ENCODE measurements around the gene PACS1.
A peak's percentile ranks its signal among the peaks of the same experiment; 100 is the strongest.

Gene PACS1

DNA sequence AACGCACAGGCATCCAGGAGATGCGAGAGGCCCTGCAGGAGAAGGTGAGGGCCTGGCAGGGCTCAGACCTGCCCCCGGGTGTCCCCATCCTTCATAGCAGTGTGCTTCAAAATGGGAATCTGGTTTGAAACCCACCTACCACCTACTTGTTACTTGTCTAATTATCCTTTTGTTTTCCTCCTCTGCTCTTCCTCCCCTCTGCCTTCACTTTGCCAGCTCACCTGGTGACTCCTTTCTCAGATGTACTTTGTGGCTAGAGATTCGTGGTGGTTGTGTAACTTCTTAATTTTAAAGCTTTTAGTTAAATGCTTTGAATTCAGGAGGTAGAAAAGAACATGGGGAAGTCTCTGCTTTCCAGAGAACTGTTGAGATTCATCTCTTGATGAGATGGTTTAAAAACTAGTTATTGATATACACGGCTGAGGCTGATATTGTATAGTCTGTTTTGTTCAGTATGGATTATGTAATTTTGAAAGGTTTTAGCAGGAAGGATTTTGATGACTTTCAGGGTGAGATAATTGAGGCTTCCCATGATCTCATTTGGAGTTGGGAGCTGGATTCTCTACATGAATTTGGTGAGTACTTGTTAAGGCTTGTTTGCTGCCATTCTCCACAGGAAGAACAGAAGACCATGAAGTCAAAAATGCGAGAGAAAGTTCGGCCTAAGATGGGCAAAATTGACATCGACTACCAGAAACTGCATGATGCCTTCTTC is 9.9 kb upstream of the PACS1 start:
- no peak overlapping the region for H3K4me3 ChIP-seq (ENCODE audit: low read length)
- no peak for TF ChIP-seq ZNF274 (IDR thresholded peaks at IDR 0.05; ENCODE audit: low read depth, low read length)

DNA sequence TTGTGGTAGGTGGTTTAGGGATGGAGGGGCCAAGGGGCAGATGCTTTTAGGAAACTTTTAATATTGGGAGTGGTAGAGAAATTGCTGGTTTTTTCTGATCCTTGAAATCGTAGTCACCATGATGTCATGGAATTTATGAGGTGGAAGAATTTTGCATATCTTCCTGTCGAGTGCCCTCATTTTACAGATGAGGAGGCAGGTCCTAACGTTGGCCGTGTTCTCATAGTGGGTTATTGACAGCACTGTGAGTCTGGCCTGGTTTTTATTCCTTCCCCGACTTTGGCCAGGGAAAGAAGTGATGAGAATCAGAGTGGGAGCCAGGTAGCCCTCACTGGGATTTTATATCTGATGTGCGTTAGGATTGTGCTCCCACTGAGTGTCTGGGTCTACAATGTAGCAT is 8.8 kb upstream of the PACS1 start:
- no peak for TF ChIP-seq ZNF274 (IDR thresholded peaks at IDR 0.05; ENCODE audit: low read depth, low read length)

GRCh38 chr11:66062408-66062807 is 7.7 kb upstream of the PACS1 start:
- no peak overlapping the region for H3K4me3 ChIP-seq (ENCODE audit: low read length)
- no peak for TF ChIP-seq ZNF274 (IDR thresholded peaks at IDR 0.05; ENCODE audit: low read depth, low read length)

More for the DNA sequence above, 8.8 kb upstream of the PACS1 start:
- H3K4me3 ChIP-seq (ENCODE audit: low read length), result no peak overlapping the region

DNA sequence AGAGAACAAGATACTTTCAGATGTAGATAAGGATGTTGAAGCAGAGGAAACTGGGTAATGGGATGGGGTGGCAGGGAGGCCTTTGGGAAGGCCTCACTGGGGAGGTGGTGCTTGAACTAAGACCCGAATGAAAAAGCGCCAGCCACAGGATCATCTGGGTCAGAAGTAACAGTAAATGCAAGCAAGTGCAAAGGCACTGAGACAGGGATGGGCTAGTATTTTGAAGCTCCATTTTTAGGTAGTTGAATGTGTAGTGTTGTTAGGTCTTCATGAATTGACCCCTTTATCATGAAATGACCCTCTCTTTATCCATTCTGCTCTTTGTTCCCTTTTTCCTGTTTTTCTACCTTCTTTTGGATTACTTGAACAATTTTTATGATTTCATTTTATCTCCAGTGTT is 6.2 kb upstream of the PACS1 start:
- no peak for TF ChIP-seq ZNF274 (IDR thresholded peaks at IDR 0.05; ENCODE audit: low read depth, low read length)
- H3K4me3 ChIP-seq (ENCODE audit: low read length), result no peak overlapping the region

GRCh38 chr11:66064571-66064970 is 5.5 kb upstream of the PACS1 start:
- TF ChIP-seq ZNF274 (IDR thresholded peaks at IDR 0.05; ENCODE audit: low read depth, low read length), result no peak
- H3K4me3 ChIP-seq (ENCODE audit: low read length), result no peak overlapping the region

- no peak for TF ChIP-seq ZNF274 (IDR thresholded peaks at IDR 0.05; ENCODE audit: low read depth, low read length)
- H3K4me3 ChIP-seq (ENCODE audit: low read length), result no peak overlapping the region
Observed at GRCh38 chr11:66066751-66067150, 3.3 kb upstream of the PACS1 start.

GRCh38 chr11:66067640-66068039 is 2.4 kb upstream of the PACS1 start:
- no peak for TF ChIP-seq ZNF274 (IDR thresholded peaks at IDR 0.05; ENCODE audit: low read depth, low read length)
- H3K4me3 ChIP-seq (ENCODE audit: low read length), result no peak overlapping the region

- TF ChIP-seq ZNF274 (IDR thresholded peaks at IDR 0.05; ENCODE audit: low read depth, low read length), result no peak
- no peak overlapping the region for H3K4me3 ChIP-seq (ENCODE audit: low read length)
Observed at GRCh38 chr11:66068154-66068821, 1.8 kb upstream of the PACS1 start.

- peak overlapping the region; percentile 96; the same call in 1 of the 2 replicates for H3K4me3 ChIP-seq (ENCODE audit: low read length)
- no peak for TF ChIP-seq ZNF274 (IDR thresholded peaks at IDR 0.05; ENCODE audit: low read depth, low read length)
Observed at GRCh38 chr11:66068923-66069714, 953 bp upstream of the PACS1 start.

DNA sequence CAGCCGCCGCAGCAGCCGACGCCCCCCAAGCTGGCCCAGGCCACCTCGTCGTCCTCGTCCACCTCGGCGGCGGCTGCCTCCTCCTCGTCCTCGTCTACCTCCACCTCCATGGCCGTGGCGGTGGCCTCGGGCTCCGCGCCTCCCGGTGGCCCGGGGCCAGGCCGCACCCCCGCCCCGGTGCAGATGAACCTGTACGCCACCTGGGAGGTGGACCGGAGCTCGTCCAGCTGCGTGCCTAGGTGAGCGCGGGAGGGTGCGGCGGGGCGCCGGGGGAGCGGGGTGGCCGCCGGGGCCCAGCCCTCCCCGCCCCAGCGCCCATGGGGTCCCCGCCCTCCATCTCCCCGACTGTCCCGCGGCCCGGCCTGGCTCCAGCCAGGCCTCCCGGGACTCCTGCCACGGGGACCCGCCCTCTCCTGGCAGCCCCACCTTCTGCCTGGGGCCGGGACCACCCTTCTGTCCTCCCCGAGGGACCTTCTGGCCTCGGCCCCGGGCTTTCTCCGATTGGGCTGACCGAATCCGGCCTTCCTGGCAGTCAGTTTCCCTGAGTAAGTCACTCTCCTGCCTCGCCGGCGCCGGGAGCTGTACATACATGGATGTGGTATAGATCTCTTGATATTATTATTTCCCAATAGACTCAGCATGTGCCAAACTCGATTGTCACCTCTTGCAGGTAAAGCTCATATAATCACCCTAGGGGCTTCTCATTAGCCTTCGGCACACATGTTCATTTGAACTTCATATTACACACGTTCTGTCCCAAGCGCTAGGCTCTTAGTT is 720 bp downstream of the PACS1 start:
- H3K4me3 ChIP-seq (ENCODE audit: low read length), result peak overlapping the region; percentile 96
- TF ChIP-seq ZNF274 (IDR thresholded peaks at IDR 0.05; ENCODE audit: low read depth, low read length), result no peak

GRCh38 chr11:66071381-66071801 is 1.3 kb downstream of the PACS1 start:
- H3K4me3 ChIP-seq (ENCODE audit: low read length), result peak overlapping the region; percentile 96
- TF ChIP-seq ZNF274 (IDR thresholded peaks at IDR 0.05; ENCODE audit: low read depth, low read length), result no peak

DNA sequence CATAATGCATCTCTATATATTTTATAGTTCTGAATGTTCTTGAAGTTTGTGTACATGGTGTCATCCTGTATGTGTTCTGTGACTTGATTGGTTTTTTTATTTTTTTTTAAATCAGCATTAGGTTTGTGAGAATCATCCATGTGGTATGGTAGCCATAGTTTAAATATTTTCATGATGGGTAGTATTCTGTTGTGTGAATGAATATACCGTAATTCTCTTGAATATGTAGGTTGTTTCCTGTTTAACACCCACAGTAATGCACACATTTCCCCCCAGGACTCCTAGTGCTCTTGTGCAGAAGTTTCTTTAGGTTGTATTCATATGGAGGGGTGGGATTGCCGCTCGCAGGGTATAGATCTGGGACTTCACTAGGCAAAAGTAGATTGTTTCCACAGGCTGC is 2.0 kb downstream of the PACS1 start:
- H3K4me3 ChIP-seq (ENCODE audit: low read length), result peak overlapping the region; percentile 96; the same call in 1 of the 2 replicates
- no peak for TF ChIP-seq ZNF274 (IDR thresholded peaks at IDR 0.05; ENCODE audit: low read depth, low read length)

- TF ChIP-seq ZNF274 (IDR thresholded peaks at IDR 0.05; ENCODE audit: low read depth, low read length), result no peak
- no peak overlapping the region for H3K4me3 ChIP-seq (ENCODE audit: low read length)
Observed at GRCh38 chr11:66072518-66072917, 2.4 kb downstream of the PACS1 start.

- no peak overlapping the region for H3K4me3 ChIP-seq (ENCODE audit: low read length)
- no peak for TF ChIP-seq ZNF274 (IDR thresholded peaks at IDR 0.05; ENCODE audit: low read depth, low read length)
Observed at GRCh38 chr11:66073669-66074068, 3.6 kb downstream of the PACS1 start.
